Measurements from ENCODE around the gene SNRPN.

- TF ChIP-seq CTCF (IDR thresholded peaks at IDR 0.05), result no peak
- TF ChIP-seq POLR2AphosphoS5 (IDR thresholded peaks at IDR 0.05), result no peak
Observed at GRCh38 chr15:24917431-24917830, 37.4 kb upstream of the SNRPN start.
